Measurements from ENCODE around the gene CBFB. TPM values are rescaled to one million over a fixed set of nuclear protein-coding genes. Genes with fewer than 3 reads are reported as not detected.

CBFB gene
- total and polyA plus RNA-seq, 9 of the 15 experiments (the other 6 are each of a cell fraction or from before 2014, with no cell fraction given): 22.0 to 112 (median 66.5) TPM

GRCh38 chr16:67055712-67056487, 27.0 kb downstream of the CBFB start (continued):
- TF ChIP-seq SIX5 (IDR thresholded peaks at IDR 0.05; ENCODE audit: borderline replicate concordance in 1 of 2, insufficient read depth in 1 of 2, low read depth in 1 of 2, low read length in 2 of 2) (no peak), RBM39 (optimal IDR thresholded peaks at IDR 0.05; ENCODE audit: low read depth, low read length) (no peak), PCBP1 (IDR thresholded peaks at IDR 0.05; ENCODE audit: low read depth, low read length, poor library complexity, severe bottlenecking) (no peak), ZNF436 (CRISPR knock-in tag; IDR thresholded peaks at IDR 0.05) (no peak), ZNF717 (CRISPR knock-in tag; IDR thresholded peaks at IDR 0.05) (no peak), GABPA (tag; conservative IDR thresholded peaks at IDR 0.05; ENCODE audit: low read depth) (no peak), MAZ (CRISPR knock-in tag; conservative IDR thresholded peaks at IDR 0.05 in 1 of 2, IDR thresholded peaks at IDR 0.05 in 1 of 2) (no peak), ZMIZ1 (IDR thresholded peaks at IDR 0.05; ENCODE audit: low read depth in 2 of 2, low read length in 2 of 2) (no peak), ZBTB26 (CRISPR knock-in tag; IDR thresholded peaks at IDR 0.05) (no peak), BHLHE40 (IDR thresholded peaks at IDR 0.05; ENCODE audit: low read length) (peak; percentile 4; the same call in 1 of the 2 replicates), CHCHD3 (CRISPR knock-in tag; IDR thresholded peaks at IDR 0.05) (no peak), TCF7L2 (IDR thresholded peaks at IDR 0.05; ENCODE audit: low read depth, low read length) (no peak), ZNF24 (IDR thresholded peaks at IDR 0.05) (peak; percentile 24; the same call in 1 of the 2 replicates), ELK3 (CRISPR knock-in tag; IDR thresholded peaks at IDR 0.05) (no peak)
- TF ChIP-seq, protein P1, sequence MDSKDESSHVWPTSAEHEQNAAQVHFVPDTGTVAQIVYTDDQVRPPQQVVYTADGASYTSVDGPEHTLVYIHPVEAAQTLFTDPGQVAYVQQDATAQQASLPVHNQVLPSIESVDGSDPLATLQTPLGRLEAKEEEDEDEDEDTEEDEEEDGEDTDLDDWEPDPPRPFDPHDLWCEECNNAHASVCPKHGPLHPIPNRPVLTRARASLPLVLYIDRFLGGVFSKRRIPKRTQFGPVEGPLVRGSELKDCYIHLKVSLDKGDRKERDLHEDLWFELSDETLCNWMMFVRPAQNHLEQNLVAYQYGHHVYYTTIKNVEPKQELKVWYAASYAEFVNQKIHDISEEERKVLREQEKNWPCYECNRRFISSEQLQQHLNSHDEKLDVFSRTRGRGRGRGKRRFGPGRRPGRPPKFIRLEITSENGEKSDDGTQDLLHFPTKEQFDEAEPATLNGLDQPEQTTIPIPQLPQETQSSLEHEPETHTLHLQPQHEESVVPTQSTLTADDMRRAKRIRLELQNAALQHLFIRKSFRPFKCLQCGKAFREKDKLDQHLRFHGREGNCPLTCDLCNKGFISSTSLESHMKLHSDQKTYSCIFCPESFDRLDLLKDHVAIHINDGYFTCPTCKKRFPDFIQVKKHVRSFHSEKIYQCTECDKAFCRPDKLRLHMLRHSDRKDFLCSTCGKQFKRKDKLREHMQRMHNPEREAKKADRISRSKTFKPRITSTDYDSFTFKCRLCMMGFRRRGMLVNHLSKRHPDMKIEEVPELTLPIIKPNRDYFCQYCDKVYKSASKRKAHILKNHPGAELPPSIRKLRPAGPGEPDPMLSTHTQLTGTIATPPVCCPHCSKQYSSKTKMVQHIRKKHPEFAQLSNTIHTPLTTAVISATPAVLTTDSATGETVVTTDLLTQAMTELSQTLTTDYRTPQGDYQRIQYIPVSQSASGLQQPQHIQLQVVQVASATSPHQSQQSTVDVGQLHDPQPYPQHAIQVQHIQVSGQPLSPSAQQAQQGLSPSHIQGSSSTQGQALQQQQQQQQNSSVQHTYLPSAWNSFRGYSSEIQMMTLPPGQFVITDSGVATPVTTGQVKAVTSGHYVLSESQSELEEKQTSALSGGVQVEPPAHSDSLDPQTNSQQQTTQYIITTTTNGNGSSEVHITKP (IDR thresholded peaks at IDR 0.05; ENCODE audit: partially characterized antibody): peak; percentile 9
- TF ChIP-seq, protein P2, sequence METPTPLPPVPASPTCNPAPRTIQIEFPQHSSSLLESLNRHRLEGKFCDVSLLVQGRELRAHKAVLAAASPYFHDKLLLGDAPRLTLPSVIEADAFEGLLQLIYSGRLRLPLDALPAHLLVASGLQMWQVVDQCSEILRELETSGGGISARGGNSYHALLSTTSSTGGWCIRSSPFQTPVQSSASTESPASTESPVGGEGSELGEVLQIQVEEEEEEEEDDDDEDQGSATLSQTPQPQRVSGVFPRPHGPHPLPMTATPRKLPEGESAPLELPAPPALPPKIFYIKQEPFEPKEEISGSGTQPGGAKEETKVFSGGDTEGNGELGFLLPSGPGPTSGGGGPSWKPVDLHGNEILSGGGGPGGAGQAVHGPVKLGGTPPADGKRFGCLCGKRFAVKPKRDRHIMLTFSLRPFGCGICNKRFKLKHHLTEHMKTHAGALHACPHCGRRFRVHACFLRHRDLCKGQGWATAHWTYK (CRISPR knock-in tag; IDR thresholded peaks at IDR 0.05): no peak
